ENCODE results near the gene ITIH3. TPM values are rescaled to one million over a fixed set of nuclear protein-coding genes. Genes with fewer than 3 reads are reported as not detected.

The ITIH3 gene
- total RNA-seq, 1 donor from 2014 or later, result 2.1 TPM

DNA sequence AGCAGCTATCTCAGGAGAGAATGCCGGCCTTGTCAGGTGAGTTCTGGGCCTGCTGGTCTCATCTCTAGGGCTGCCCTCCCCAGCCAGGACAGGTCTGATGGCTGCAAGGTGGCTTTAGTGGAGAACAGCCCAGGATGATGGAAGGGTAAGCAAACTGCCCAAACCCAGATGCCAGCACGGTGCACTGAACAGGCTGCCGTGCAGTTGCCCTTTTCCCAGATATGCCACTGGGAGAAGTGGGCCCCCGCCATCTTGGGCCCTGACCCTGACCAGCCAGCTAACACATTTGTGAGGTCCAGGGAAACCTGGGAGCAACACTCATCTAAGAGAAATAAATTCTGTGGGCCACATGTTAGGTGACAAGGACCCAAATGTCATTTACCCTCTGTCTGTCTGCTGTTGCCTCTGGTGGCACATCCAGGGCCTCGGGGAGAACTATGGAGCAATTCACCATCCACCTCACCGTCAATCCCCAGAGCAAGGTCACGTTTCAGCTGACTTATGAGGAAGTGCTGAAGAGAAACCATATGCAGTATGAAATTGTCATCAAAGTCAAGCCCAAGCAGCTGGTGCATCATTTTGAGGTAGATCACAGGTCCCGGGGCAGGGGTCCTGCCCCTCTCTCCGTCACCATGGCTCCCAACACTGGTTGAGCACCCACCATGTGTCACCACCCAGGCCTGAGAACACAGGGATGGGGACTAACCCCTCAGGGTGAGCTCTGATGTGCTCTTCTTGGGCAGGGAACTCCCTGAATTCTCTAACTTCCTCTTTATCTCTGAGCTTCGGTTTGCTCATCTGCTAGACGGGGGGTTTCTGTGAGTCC, 15.4 kb upstream of the ITIH3 start:
- Histone ChIP-seq H3K9ac (ENCODE audit: low read depth in 1 of 3, low read length in 3 of 3) (no peak overlapping the region), H3K27me3 (ENCODE audit: control insufficient read depth in 3 of 3, insufficient read depth in 3 of 3, low read length in 3 of 3) (peaks cover 0 to 10% (median 10%) of the 10 kb centered on the region in 3 donors), H3K4me1 (ENCODE audit: control insufficient read depth in 3 of 3, insufficient read depth in 3 of 3, low read length in 3 of 3) (no peaks in the 10 kb centered on the region), H3K4me3 (ENCODE audit: low read length in 3 of 3) (no peak overlapping the region), H3K36me3 (ENCODE audit: control insufficient read depth in 3 of 3, insufficient read depth in 3 of 3, low read length in 3 of 3) (no peaks in the 10 kb centered on the region), H3K27ac (ENCODE audit: low read depth, low read length) (no peak overlapping the region), H3K9me3 (ENCODE audit: control insufficient read depth in 3 of 3, low read length in 3 of 3) (no peaks in the 10 kb centered on the region)

DNA sequence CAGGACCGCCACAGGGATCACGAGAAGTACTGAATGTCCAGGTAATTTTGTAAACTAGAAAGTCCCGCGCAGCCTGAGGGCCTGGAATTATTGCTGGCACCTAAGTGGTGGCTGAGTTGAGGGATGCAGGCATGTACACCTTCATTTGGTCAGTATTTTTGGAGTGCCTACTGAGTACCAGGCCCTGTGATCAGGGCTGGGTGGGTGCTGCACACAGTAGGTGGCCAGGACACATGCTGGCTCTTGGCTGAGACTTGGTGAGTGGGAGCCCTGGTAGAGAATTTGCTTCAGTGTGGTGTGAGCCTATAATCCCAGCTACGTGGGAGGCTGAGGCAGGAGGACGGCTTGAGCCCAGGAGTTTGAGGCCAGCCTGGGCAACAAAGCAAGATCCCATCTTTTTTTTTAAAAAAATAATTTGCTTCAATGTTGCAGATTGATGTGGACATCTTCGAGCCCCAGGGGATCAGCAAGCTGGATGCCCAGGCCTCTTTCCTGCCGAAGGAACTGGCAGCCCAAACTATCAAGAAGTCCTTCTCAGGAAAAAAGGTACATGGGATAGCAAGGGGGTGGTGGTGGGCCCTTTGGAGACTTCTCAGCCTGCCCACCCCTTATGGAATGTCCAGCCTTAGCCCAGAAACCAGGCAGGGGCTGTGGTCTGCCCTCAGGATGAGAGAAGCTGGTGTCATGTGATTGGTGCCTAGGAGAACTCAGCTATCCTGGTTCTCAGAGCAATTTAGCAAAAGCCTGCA, 14.6 kb upstream of the ITIH3 start:
- Histone ChIP-seq H3K9ac (ENCODE audit: low read depth in 1 of 3, low read length in 3 of 3) (no peak overlapping the region), H3K27me3 (ENCODE audit: control insufficient read depth in 3 of 3, insufficient read depth in 3 of 3, low read length in 3 of 3) (peaks cover 0 to 10% (median 10%) of the 10 kb centered on the region in 3 donors), H3K36me3 (ENCODE audit: control insufficient read depth in 3 of 3, insufficient read depth in 3 of 3, low read length in 3 of 3) (no peaks in the 10 kb centered on the region), H3K27ac (ENCODE audit: low read depth, low read length) (no peak overlapping the region), H3K9me3 (ENCODE audit: control insufficient read depth in 3 of 3, low read length in 3 of 3) (no peaks in the 10 kb centered on the region), H3K4me1 (ENCODE audit: control insufficient read depth in 3 of 3, insufficient read depth in 3 of 3, low read length in 3 of 3) (no peaks in the 10 kb centered on the region), H3K4me3 (ENCODE audit: low read length in 3 of 3) (no peak overlapping the region)

DNA sequence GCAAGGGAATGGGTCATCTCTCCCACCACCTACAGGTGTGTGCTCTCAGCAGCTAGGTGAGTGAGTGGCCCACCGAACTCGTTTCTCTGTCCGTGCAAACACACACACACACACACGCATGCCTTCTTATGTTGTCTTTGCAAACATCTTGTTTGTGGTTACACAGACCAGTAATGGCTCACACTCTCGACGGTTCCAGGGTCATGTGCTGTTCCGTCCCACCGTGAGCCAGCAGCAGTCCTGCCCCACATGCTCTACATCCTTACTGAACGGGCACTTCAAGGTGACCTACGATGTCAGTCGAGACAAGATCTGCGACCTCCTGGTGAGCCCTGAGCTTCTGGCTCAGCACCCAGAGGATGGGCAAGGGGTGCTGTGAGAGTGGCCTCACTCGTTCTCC, 12.9 kb upstream of the ITIH3 start:
- no peak overlapping the region for H3K27ac ChIP-seq (ENCODE audit: low read depth, low read length)
- no peaks in the 10 kb centered on the region for H3K9me3 ChIP-seq (ENCODE audit: control insufficient read depth in 3 of 3, low read length in 3 of 3)
- no peak overlapping the region for H3K9ac ChIP-seq (ENCODE audit: low read depth in 1 of 3, low read length in 3 of 3)
- H3K27me3 ChIP-seq (ENCODE audit: control insufficient read depth in 3 of 3, insufficient read depth in 3 of 3, low read length in 3 of 3), result peaks cover 0 to 10% (median 10%) of the 10 kb centered on the region in 3 donors
- no peaks in the 10 kb centered on the region for H3K4me1 ChIP-seq (ENCODE audit: control insufficient read depth in 3 of 3, insufficient read depth in 3 of 3, low read length in 3 of 3)
- H3K36me3 ChIP-seq (ENCODE audit: control insufficient read depth in 3 of 3, insufficient read depth in 3 of 3, low read length in 3 of 3), result no peaks in the 10 kb centered on the region
- no peak overlapping the region for H3K4me3 ChIP-seq (ENCODE audit: low read length in 3 of 3)

DNA sequence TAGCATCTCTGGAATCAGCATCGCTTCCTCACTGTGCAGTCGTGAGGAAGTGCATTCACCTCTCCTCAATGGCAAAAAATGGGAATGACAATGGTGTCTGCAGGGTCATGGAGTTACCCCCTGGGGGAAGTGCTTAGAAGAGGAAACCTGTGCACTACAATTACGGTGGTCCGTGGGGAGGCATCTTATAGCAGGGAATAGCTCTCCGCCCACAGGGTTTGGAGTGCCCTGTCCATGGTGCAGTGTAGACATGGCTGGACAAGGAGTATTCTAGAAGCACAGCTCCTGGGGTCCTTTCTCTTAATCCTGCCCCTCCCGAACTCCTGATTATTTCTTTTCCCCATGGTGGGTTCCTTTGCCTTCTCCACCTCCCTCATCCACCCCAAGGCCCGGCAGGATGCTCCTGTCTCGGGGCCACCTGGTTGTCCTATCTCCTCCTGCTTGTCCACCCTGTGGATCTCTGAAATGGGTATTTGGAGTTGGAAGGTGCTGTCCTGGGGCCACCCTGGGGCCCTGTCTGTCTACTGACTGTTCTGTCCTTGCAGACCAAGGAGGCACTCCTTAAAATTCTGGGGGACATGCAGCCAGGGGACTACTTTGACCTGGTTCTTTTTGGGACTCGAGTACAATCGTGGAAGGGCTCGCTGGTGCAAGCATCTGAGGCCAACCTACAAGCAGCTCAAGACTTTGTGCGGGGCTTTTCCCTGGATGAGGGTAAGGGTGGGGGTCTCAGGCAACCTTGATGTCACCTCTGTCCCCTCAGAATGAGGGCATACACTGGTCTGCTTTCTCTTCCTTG, 12.0 kb upstream of the ITIH3 start:
- Histone ChIP-seq H3K9ac (ENCODE audit: low read depth in 1 of 3, low read length in 3 of 3) (no peak overlapping the region), H3K4me3 (ENCODE audit: low read length in 3 of 3) (no peak overlapping the region), H3K4me1 (ENCODE audit: control insufficient read depth in 3 of 3, insufficient read depth in 3 of 3, low read length in 3 of 3) (peaks cover 0 to under 1% (median 0%) of the 10 kb centered on the region in 3 donors), H3K36me3 (ENCODE audit: control insufficient read depth in 3 of 3, insufficient read depth in 3 of 3, low read length in 3 of 3) (no peaks in the 10 kb centered on the region), H3K9me3 (ENCODE audit: control insufficient read depth in 3 of 3, low read length in 3 of 3) (no peaks in the 10 kb centered on the region), H3K27me3 (ENCODE audit: control insufficient read depth in 3 of 3, insufficient read depth in 3 of 3, low read length in 3 of 3) (peaks cover 0 to 10% (median 10%) of the 10 kb centered on the region in 3 donors), H3K27ac (ENCODE audit: low read depth, low read length) (no peak overlapping the region)

DNA sequence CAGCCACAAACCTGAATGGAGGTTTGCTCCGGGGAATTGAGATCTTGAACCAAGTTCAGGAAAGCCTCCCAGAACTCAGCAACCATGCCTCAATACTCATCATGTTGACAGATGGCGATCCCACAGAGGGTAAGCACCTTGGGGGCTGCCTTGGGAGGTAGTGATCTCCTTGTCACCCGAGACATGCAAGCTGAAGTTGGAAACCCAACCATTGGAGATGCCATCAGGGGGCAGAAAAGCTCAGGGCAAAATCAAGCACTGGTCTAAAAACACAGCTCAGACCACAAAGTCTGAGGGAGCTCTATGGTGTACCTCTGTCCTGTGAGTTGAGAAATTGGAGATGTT, 11.4 kb upstream of the ITIH3 start:
- H3K4me3 ChIP-seq (ENCODE audit: low read length in 3 of 3), result no peak overlapping the region
- H3K27ac ChIP-seq (ENCODE audit: low read depth, low read length), result no peak overlapping the region
- H3K36me3 ChIP-seq (ENCODE audit: control insufficient read depth in 3 of 3, insufficient read depth in 3 of 3, low read length in 3 of 3), result no peaks in the 10 kb centered on the region
- peaks cover 0 to 4% (median 0%) of the 10 kb centered on the region in 3 donors for H3K4me1 ChIP-seq (ENCODE audit: control insufficient read depth in 3 of 3, insufficient read depth in 3 of 3, low read length in 3 of 3)
- peaks cover 0 to 10% (median 10%) of the 10 kb centered on the region in 3 donors for H3K27me3 ChIP-seq (ENCODE audit: control insufficient read depth in 3 of 3, insufficient read depth in 3 of 3, low read length in 3 of 3)
- no peak overlapping the region for H3K9ac ChIP-seq (ENCODE audit: low read depth in 1 of 3, low read length in 3 of 3)
- no peaks in the 10 kb centered on the region for H3K9me3 ChIP-seq (ENCODE audit: control insufficient read depth in 3 of 3, low read length in 3 of 3)

DNA sequence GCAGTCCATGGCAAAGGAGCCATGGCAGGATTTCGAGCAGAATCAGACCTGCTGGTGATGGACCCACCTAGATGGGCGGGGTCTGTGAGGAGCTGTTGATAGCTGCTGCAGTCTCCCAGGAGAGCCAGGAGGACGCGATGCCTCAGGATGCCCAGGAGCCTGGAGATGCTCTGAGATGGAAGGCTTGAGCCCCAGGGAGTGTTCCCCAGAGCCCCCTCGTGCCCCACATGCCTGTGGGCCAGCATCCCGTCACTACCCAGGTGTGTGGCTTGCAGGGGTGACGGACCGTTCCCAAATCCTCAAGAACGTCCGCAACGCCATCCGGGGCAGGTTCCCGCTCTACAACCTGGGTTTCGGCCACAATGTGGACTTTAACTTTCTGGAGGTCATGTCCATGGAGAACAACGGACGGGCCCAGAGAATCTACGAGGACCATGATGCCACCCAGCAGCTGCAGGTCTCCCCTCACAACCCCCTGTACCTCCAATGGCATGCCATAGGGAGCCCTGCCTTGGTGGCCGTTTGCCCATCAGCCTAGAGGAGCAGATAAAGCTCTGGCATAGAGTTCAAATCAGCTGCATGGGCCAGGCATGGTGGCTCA, 10.5 kb upstream of the ITIH3 start:
- H3K9me3 ChIP-seq (ENCODE audit: control insufficient read depth in 3 of 3, low read length in 3 of 3), result no peaks in the 10 kb centered on the region
- no peaks in the 10 kb centered on the region for H3K36me3 ChIP-seq (ENCODE audit: control insufficient read depth in 3 of 3, insufficient read depth in 3 of 3, low read length in 3 of 3)
- no peak overlapping the region for H3K27ac ChIP-seq (ENCODE audit: low read depth, low read length)
- H3K4me1 ChIP-seq (ENCODE audit: control insufficient read depth in 3 of 3, insufficient read depth in 3 of 3, low read length in 3 of 3), result peaks cover 0 to 4% (median 0%) of the 10 kb centered on the region in 3 donors
- no peak overlapping the region for H3K4me3 ChIP-seq (ENCODE audit: low read length in 3 of 3)
- H3K27me3 ChIP-seq (ENCODE audit: control insufficient read depth in 3 of 3, insufficient read depth in 3 of 3, low read length in 3 of 3), result peaks cover 0 to 10% (median 10%) of the 10 kb centered on the region in 3 donors
- H3K9ac ChIP-seq (ENCODE audit: low read depth in 1 of 3, low read length in 3 of 3), result no peak overlapping the region

DNA sequence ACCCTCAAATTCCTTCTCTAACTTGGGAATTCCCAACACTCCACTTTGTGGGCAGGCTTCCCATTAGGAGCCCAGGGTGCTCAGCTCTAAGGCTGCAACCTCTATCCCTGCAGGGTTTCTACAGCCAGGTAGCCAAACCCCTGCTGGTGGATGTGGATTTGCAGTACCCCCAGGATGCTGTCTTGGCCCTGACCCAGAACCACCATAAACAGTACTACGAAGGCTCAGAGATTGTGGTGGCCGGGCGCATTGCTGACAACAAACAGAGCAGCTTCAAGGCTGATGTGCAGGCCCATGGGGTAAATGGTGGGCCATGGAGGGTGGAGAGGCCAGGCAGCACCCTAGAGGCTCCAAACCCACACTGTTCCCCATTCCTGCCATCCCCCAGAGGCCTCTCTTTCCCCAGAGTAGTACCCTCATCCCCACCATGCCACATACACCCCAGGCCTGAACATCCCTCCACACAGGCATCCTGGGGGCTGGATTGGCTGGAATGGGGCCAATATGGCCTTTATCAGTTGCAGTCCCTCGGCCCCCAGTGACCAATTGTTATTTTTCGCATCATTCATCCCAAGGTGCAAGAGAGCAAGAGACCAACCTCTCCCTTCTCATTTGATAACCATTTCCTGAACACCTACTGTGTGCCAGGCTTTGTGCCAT, 9.5 kb upstream of the ITIH3 start:
- H3K27me3 ChIP-seq (ENCODE audit: control insufficient read depth in 3 of 3, insufficient read depth in 3 of 3, low read length in 3 of 3), result peaks cover 0 to 10% (median 10%) of the 10 kb centered on the region in 3 donors
- no peaks in the 10 kb centered on the region for H3K9me3 ChIP-seq (ENCODE audit: control insufficient read depth in 3 of 3, low read length in 3 of 3)
- no peaks in the 10 kb centered on the region for H3K36me3 ChIP-seq (ENCODE audit: control insufficient read depth in 3 of 3, insufficient read depth in 3 of 3, low read length in 3 of 3)
- H3K9ac ChIP-seq (ENCODE audit: low read depth in 1 of 3, low read length in 3 of 3), result no peak overlapping the region
- H3K4me3 ChIP-seq (ENCODE audit: low read length in 3 of 3), result no peak overlapping the region
- H3K27ac ChIP-seq (ENCODE audit: low read depth, low read length), result no peak overlapping the region
- H3K4me1 ChIP-seq (ENCODE audit: control insufficient read depth in 3 of 3, insufficient read depth in 3 of 3, low read length in 3 of 3), result peaks cover 0 to 4% (median 0%) of the 10 kb centered on the region in 3 donors

DNA sequence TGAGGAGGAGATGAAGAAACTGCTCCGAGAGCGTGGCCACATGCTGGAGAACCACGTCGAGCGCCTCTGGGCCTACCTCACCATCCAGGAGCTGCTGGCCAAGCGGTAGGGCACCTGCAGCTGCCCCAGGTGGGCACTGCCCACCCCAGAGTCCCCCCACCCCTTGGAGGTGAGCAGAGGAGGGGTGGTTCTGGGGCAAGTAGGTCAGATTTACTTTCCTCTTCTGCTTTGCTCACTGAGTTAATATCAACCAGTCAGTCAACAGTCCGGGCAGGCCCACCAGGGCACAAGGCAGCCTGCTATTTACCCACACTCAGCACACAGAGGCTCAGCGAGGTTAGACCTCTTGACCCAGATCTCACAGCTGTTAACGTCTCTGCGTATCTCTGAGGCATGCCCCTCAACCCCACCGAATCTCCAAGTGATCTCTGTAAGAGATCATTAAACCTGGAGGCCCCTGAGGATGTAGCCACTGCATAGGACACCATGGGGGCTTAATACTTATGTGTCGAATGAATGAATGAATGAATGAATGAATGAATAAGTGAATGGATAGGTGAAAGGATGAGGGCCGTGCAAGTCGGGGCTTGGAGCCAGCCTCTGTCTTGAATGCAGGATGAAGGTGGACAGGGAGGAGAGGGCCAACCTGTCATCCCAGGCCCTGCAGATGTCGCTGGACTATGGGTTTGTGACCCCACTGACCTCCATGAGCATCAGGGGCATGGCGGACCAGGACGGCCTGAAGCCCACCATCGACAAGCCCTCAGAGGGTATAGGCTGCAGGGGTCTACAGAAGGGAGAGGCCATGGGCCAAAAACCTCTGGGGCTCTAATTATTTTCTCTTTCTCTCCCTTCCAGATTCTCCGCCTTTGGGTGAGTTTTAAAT, 8.0 kb upstream of the ITIH3 start:
- H3K9ac ChIP-seq (ENCODE audit: low read depth in 1 of 3, low read length in 3 of 3), result no peak overlapping the region
- peaks cover 0 to 4% (median 0%) of the 10 kb centered on the region in 3 donors for H3K4me1 ChIP-seq (ENCODE audit: control insufficient read depth in 3 of 3, insufficient read depth in 3 of 3, low read length in 3 of 3)
- H3K36me3 ChIP-seq (ENCODE audit: control insufficient read depth in 3 of 3, insufficient read depth in 3 of 3, low read length in 3 of 3), result no peaks in the 10 kb centered on the region
- H3K27ac ChIP-seq (ENCODE audit: low read depth, low read length), result no peak overlapping the region
- peaks cover 0 to 17% (median 6%) of the 10 kb centered on the region in 3 donors for H3K27me3 ChIP-seq (ENCODE audit: control insufficient read depth in 3 of 3, insufficient read depth in 3 of 3, low read length in 3 of 3)
- no peaks in the 10 kb centered on the region for H3K9me3 ChIP-seq (ENCODE audit: control insufficient read depth in 3 of 3, low read length in 3 of 3)
- H3K4me3 ChIP-seq (ENCODE audit: low read length in 3 of 3), result no peak overlapping the region

Data from skeletal muscle tissue (tissue), 4 donors.